Right kidney (tissue), 1 donor: ENCODE data around the gene PITPNC1.

ENCODE experiments used
- DNase-seq: peaks from one replicate; pipeline ENCODE4 v3.0.0-alpha.2; 2016

Gene PITPNC1

GRCh38 chr17:67656494-67657203, 279.6 kb downstream of the PITPNC1 start:
- DNase-seq = no peak

GRCh38 chr17:67657596-67657995, 280.5 kb downstream of the PITPNC1 start:
- no peak for DNase-seq

GRCh38 chr17:67658265-67658664, 281.2 kb downstream of the PITPNC1 start:
- no peak for DNase-seq

- DNase-seq = no peak
These were observed 281.9 kb downstream of the PITPNC1 start for GRCh38 chr17:67659028-67659427.

- no peak for DNase-seq
These were observed 285.6 kb downstream of the PITPNC1 start for GRCh38 chr17:67662712-67663111.

- DNase-seq = no peak
These were observed 286.4 kb downstream of the PITPNC1 start for GRCh38 chr17:67663457-67663856.

GRCh38 chr17:67666028-67666427, 288.9 kb downstream of the PITPNC1 start:
- no peak for DNase-seq

- DNase-seq = no peak
These were observed 289.6 kb downstream of the PITPNC1 start for GRCh38 chr17:67666710-67667109.

- no peak for DNase-seq
These were observed 294.4 kb downstream of the PITPNC1 start for GRCh38 chr17:67671493-67671892.

- DNase-seq = no peak
These were observed 295.7 kb downstream of the PITPNC1 start for GRCh38 chr17:67672592-67673335.

- DNase-seq = no peak
These were observed 298.4 kb downstream of the PITPNC1 start for GRCh38 chr17:67675481-67675880.

GRCh38 chr17:67676305-67676704, 299.2 kb downstream of the PITPNC1 start:
- no peak for DNase-seq

GRCh38 chr17:67678414-67678813, 301.3 kb downstream of the PITPNC1 start:
- DNase-seq = no peak

GRCh38 chr17:67679225-67679624, 302.1 kb downstream of the PITPNC1 start:
- DNase-seq = no peak

GRCh38 chr17:67679721-67680120, 302.6 kb downstream of the PITPNC1 start:
- DNase-seq = no peak

- no peak for DNase-seq
These were observed 303.6 kb downstream of the PITPNC1 start for GRCh38 chr17:67680445-67681224.

- DNase-seq = no peak
These were observed 305.1 kb downstream of the PITPNC1 start for GRCh38 chr17:67682196-67682595.

- DNase-seq = no peak
These were observed 308.3 kb downstream of the PITPNC1 start for GRCh38 chr17:67685351-67685750.

GRCh38 chr17:67686241-67686640, 309.2 kb downstream of the PITPNC1 start:
- no peak for DNase-seq

- DNase-seq = no peak
These were observed 310.4 kb downstream of the PITPNC1 start for GRCh38 chr17:67687511-67687910.

- DNase-seq = peak; percentile 19
These were observed 312.6 kb downstream of the PITPNC1 start for GRCh38 chr17:67689534-67690177.

- no peak for DNase-seq
These were observed 316.7 kb downstream of the PITPNC1 start for GRCh38 chr17:67693811-67694210.

GRCh38 chr17:67696347-67696746, 319.3 kb downstream of the PITPNC1 start:
- no peak for DNase-seq
